GM19025 (cell line): ENCODE measurements around the gene MED10.

ENCODE experiments used
- ATAC-seq: cut with Tn5 transposase; IDR thresholded peaks from one replicate; pipeline ENCODE4 v1.9.1; 2021; ENCODE audit warnings: mild to moderate bottlenecking, low read depth, moderate library complexity; ENCODE audit not compliant: unreplicated experiment

The MED10 gene, protein sequence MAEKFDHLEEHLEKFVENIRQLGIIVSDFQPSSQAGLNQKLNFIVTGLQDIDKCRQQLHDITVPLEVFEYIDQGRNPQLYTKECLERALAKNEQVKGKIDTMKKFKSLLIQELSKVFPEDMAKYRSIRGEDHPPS

DNA sequence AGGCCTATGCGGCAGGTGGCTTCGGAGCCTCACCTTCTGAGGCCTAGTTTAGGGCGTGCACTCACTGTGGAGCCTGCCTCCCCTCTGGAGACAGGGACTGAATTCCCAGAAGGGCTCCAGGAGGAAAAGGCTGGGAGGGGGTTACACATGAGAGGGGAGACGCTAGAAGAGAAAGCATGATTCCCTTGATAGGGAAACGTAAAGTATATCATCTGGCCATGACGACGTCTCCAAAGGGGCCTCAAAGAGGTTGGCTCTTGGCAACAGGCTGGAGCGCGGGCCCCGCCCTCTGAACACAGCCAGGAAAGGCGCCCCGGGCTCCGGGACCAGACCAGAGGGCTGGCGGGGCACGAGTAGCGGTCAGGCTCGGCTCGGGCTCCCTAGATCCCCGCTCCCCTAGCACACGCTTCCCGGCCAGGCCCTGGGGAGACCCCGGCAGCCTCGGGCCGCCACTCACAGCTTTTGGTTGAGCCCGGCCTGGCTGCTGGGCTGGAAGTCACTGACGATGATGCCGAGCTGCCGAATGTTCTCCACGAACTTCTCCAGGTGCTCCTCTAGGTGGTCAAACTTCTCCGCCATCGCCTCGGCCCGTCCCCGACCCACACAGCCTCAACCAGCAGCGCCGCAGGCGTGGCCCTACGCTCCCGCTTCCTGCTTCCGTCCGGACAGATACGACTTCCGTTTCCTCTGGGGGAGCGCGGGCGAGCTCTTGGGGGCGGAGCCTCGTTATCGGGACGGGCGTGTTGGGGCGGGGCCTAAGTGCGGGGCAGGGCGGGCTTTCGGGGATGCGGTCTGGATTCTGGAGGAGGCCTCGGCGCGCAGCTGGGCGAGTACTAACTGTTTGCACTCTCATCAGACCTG is at the start of gene MED10:
TSS of gene MED10 (minus strand) at position 643 of the 861 bp plus-strand sequence. CDS start at position 579, 64 bp downstream.
- ATAC-seq: peak; percentile 96

DNA sequence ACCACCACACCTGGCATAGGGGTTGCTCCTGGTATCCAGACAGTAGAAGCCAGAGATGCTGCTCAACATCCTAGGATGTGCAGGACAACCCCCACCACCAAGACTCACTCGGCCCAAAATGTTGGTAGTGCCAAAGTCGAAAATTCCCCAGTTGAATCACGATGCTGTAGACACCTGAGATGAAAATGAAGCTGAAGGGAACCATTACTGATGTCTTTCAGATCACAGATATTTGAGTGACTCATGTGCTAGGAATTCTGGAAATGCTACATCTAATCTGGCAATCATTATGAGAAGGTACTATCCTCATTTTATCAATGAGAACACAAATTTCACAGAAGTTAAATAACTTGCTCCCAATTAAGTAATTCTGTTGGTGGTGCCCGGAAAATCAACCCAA is 49.3 kb upstream of the MED10 start:
- ATAC-seq: no peak

DNA sequence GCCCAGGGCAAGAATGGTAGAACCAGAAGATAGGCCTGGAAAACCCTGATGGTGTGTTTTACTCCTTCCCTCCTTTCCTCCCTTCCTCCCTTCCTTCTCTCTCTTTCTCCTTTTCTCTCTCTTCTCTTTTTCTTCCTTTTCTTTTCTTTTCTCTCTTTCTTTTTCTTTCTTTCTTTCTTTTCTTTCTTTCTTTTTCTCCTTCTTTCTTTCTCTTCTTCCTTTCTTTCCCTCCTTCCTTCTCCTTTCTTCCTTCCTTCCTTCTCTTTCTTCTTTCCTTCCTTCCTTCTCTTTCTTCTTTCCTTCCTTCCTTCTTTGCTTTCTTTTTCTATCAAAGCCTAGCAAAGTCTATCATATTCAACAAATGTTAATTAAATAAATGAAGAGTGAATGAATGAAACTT is 46.4 kb upstream of the MED10 start:
- ATAC-seq: no peak

DNA sequence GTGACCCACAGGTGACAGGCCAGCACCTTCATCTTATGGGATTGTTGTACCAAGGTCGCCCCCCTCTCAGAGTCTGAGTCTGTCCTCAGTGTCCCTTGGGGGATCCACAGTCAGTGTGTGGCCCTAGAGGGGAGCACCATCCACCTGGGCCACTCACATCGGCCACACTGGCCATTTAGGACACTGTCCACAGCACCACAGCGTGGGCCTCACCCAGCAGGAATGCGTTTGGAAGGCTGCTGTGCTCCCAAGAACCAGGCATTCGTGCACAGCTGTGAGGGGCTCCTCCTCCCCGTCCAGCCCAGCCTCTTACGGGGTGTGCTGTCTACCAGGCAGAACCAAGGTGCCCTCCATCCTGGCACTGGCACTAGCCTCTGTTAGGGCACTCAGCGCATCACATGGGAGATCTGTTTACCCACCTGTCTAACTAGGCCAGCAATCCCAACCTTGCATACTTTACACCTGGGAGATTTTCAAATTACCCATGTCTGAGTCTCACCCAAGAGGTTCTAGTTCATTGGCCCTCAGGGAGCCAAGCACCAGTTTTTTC is 45.8 kb upstream of the MED10 start:
- no peak for ATAC-seq

GRCh38 chr5:6423327-6424109 is 45.2 kb upstream of the MED10 start:
- ATAC-seq: no peak

GRCh38 chr5:6419340-6419852 is 41.0 kb upstream of the MED10 start:
- no peak for ATAC-seq

GRCh38 chr5:6418679-6419276 is 40.4 kb upstream of the MED10 start:
- ATAC-seq: no peak

DNA sequence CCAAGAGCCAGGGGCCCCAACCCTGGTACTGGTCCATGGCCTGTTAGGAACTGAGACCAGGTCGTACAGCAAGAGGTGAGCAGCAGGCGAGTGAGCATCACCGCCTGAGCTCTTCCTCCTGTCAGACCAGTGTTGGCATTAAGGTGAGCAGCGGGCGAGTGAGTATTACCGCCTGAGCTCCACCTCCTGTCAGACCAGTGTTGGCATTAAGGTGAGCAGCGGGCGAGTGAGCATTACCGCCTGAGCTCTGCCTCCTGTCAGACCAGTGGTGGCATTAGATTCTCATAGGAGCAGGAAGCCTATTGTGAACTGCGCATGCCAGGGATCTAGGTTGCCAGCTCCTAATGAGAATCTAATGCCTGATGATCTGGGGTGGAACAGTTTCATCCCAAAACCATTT is 39.3 kb upstream of the MED10 start:
- no peak for ATAC-seq

DNA sequence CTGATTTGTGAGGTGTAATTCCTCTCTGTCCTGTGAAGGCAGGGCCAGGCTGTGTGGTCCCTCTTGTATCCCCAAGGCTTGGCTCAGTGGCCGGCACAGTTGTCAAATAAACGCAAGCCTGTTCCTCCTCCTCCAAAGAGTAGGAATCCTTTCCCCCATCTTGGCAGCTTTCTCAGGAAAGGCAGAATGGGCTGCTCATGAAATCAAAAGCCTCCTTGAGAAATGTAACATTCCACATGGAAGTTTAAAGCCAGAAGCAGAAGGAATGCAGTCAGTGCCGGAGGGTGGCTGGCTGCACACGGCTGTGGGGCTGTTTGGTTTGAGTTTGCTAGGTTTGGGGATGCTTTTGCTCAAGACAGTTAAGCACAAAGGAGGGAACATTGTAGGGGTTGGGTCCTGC is 34.5 kb upstream of the MED10 start:
- ATAC-seq: no peak

DNA sequence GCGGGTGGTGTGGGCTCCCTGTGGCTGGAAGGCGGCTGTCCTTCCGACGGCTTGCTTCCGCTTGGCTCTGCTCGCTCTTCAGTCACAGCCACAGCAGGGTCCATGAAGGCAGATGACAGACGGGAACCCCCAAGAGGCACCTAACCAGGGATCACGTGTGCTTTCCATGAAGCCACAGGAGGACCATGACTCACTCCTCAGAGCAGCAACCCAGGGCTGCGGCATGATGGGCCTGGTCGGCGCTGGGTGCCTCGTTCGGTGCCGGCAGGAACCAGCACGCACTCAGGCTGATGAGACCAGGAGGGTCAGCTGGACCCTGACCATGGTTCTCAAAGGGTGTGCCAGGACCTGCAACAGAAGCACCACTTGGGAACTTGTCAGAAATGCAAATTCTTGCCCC is 32.8 kb upstream of the MED10 start:
- ATAC-seq: no peak

DNA sequence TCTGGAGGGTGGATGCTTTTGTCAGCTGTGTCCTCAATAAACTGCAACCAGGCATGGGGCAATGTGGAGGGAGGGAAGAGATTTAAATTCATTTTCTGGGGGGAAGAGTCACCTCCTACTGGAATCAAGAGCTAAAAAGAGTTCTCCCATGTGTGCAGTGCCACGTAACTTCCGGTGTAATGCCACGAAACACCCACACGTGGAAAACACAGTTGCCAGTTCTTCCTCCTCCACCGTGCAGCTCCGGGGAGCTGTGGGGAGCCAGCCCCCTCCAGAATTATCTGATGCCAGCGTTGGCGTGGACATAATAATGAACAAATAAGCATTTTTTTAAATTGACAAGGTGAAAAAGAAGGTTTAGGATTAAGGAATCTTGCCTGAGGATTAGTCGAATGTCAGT is 32.1 kb upstream of the MED10 start:
- ATAC-seq: no peak

- no peak for ATAC-seq
Observed at GRCh38 chr5:6408627-6409446, 30.5 kb upstream of the MED10 start.

DNA sequence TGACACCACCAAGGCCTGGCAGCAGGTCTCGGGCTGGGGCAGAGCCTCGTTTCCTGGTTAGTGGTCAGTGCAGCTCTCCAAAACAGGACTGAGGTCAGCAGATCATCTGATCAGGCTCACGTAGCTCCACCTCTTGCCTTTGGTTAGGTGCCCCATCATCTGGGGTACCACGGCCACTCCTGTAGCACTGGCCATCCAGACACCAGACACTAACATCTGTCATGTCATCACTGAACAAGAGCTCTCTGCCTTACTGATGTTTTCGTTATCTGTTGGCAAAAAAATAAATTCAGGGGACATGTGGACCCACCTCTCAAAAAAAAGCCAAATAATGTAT is 29.9 kb upstream of the MED10 start:
- no peak for ATAC-seq

- no peak for ATAC-seq
Observed at GRCh38 chr5:6407558-6408259, 29.4 kb upstream of the MED10 start.

DNA sequence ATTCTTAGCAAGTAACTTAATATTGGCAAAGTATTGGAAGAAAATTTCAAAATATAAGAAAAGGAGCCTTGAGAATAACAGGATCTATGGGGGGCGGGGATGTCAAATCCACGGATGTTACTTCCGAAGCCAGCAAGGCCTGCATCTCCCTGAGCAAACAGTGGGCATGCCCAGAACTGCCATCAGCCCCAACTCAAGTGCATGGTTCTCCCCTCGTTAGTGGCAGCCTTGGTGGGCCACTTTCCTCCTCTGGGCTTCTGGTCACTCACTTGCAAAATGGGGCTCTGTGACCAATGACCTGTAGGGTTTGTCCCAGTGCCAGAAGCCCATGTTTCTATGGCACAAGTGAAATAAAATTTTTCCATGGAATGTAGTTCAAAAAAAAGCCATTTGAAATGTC is 27.2 kb upstream of the MED10 start:
- no peak for ATAC-seq

DNA sequence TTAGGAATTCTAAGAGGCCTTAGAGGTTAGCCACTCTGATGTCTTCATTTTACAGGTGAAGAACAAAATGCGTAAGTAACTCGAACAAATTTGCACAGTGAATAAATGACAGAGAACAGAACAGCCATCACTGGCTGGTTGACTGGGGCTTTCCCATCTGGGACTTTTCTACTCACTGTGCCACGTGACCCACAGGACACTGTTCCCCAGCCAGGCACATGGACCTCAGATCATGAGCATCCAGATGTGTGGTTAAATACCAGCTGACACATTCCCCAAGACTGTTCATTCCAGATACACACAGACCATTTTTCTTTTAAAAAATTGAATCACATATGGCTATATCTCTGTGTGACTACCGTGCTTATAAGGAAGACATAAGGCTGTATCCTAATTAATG is 25.8 kb upstream of the MED10 start:
- ATAC-seq: peak; percentile 67

GRCh38 chr5:6403416-6403815 is 25.1 kb upstream of the MED10 start:
- ATAC-seq: no peak

DNA sequence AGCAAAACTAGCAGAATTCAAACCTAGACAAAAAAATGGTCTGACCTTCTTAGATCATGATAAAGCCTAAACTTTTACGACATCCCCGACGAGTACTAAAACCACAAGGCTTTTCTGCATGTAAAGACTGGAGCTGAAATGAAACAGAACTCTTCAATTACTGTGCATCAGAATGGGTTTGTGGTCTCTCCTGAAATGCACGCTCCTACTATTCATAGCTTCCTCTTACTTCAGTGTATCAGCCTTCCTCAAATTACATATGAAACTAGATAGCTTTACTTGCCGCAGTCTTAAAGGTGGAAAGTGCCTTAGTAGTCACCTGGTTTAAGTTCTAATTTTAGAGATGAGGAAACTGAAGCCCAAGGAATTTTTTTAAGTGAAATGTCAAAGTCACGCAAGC is 24.6 kb upstream of the MED10 start:
- ATAC-seq: no peak

DNA sequence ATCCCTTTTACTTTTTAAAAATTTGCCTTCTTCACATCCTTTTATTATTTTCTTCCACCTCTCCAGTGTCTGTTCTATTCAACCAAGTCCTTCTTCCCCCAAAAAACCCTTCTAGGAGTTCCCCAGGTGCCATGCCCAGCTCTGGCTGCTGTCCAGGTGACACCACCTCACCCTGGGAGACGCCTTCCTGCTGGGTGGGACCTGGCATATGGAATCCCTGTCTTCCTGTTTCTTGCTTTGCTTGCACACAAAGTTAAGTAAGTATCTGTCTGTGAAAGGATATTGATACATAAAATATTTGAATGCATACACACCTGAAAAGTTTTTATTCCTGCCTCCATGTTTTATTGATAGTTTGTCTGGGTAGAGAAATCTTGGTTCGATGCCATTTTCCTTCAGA is 23.1 kb upstream of the MED10 start:
- no peak for ATAC-seq
